ENCODE measurements around the gene ITLN1.

- TF ChIP-seq ZNF148 (tag by site-specific recombination; IDR thresholded peaks at IDR 0.05; ENCODE audit: borderline replicate concordance) (no peak), CTCF (tag by site-specific recombination; IDR thresholded peaks at IDR 0.05) (no peak), ZNF23 (tag by site-specific recombination; IDR thresholded peaks at IDR 0.05; ENCODE audit: borderline replicate concordance) (no peak), ZSCAN5A (tag by site-specific recombination; IDR thresholded peaks at IDR 0.05) (no peak)
Observed at GRCh38 chr1:160905617-160905989, 20.6 kb upstream of the ITLN1 start.
